Loucy (cell line): ENCODE data around the gene SRPK3.

Experiments used
- CTCF ChIP-seq: fragments of 200-600 bp; sonication (generic); conservative IDR thresholded peaks from 2 replicates; pipeline ENCODE4 v1.5.1; 2014; ENCODE audit warnings: mild to moderate bottlenecking, antibody characterized with exemption, low read length
- EZH2phosphoT487 ChIP-seq: fragments of 200-600 bp; IDR thresholded peaks from 2 replicates; pipeline ENCODE4 v1.6.1; 2018; ENCODE audit warnings: antibody characterized with exemption, mild to moderate bottlenecking, moderate library complexity, borderline replicate concordance

DNA sequence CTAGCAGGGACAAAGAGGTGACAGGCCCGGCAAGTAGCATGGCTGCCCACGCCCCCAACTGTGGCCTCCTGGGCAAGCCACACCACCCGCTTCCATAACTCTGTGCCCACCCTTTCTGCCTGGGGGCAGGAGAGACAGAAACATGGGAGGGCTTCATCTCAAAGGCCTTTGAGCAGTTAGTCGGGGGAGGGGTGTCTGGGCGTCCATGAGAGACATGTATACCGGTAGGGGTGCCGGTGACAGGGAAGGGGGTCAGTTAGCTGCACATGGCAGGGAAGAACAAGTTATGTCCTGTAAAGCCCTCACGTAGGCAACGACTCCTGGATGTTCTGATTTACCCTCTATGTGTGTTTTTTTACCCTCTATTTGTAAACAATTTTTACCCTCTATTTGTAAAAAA lies 40.2 kb downstream of the SRPK3 start:
- no peak for TF ChIP-seq CTCF
- TF ChIP-seq EZH2phosphoT487 = no peak
